ENCODE results near the gene SERTAD3.
"Not testable (repeated sequence)": the region's sequence is repeated elsewhere in the genome, so short reads cannot be mapped to it uniquely, and the experiment has no call there.

DNA sequence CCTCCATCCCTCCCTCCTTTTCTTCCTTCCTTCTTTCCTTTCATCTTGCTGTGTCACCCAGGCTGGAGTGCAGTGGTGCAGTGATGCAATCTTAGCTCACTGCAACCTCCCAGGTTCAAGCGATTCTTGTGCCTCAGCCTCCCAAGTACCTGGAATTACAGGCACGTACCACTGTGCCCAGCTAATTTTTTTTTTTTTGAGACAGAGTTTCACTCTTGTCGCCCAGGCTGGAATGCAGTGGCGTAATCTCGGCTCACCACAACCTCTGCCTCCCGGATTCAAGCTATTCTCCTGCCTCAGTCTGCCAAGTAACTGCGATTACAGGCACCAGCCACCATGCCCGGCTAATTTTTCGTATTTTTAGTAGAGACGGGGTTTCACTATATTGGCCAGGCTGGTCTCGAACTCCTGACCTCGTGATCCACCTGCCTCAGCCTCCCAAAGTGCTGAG lies 19.5 kb upstream of the SERTAD3 start:
- not testable (repeated sequence) for TF ChIP-seq EZH2, EZH2phosphoT487 (IDR thresholded peaks at IDR 0.05)
- TF ChIP-seq, protein P1, sequence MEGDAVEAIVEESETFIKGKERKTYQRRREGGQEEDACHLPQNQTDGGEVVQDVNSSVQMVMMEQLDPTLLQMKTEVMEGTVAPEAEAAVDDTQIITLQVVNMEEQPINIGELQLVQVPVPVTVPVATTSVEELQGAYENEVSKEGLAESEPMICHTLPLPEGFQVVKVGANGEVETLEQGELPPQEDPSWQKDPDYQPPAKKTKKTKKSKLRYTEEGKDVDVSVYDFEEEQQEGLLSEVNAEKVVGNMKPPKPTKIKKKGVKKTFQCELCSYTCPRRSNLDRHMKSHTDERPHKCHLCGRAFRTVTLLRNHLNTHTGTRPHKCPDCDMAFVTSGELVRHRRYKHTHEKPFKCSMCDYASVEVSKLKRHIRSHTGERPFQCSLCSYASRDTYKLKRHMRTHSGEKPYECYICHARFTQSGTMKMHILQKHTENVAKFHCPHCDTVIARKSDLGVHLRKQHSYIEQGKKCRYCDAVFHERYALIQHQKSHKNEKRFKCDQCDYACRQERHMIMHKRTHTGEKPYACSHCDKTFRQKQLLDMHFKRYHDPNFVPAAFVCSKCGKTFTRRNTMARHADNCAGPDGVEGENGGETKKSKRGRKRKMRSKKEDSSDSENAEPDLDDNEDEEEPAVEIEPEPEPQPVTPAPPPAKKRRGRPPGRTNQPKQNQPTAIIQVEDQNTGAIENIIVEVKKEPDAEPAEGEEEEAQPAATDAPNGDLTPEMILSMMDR (IDR thresholded peaks at IDR 0.05), result not testable (repeated sequence)
